K562 (cell line): ENCODE measurements around the gene MNDA. TPM values are rescaled to one million over a fixed set of nuclear protein-coding genes. Genes with fewer than 3 reads are reported as not detected.
A peak's percentile ranks its signal among the peaks of the same experiment; 100 is the strongest.

ENCODE experiments used
- ATAC-seq: fragments of 200-7000 bp; cut with Tn5 transposase; 3 replicates; pipeline ENCODE4 v1.9.1; 2020; ENCODE audit warnings: moderate library complexity
- Bru-seq: library from RNA; stranded (reverse); fragments of 400-500 nt; gene quantifications from one replicate; lab custom pipeline; 2021; lab: Mats Ljungman, UMichigan
- BruChase-seq, 2 experiments: library from RNA; stranded (reverse); fragments of 400-500 nt; gene quantifications; one replicate each; lab custom pipeline; 2021; lab: Mats Ljungman, UMichigan
- BruUV-seq: library from RNA; stranded (reverse); fragments of 400-500 nt; replicated peaks from 2 replicates; lab custom pipeline; 2021; lab: Mats Ljungman, UMichigan
- CTCF ChIA-PET: fragments of 300-600 bp; formaldehyde crosslinking; extraction: SDS; loops from one replicate; lab custom pipeline; 2021; ENCODE audit warnings: low intra/inter-chr PET ratio; lab: Yijun Ruan, JAX
- POLR2A ChIA-PET: fragments of 300-600, 350-650 bp; sonication (Branson Sonifier 250); formaldehyde crosslinking; extraction: SDS; loops from one replicate; lab custom pipeline; 2021; ENCODE audit warnings: antibody characterized with exemption, inconsistent platforms; lab: Yijun Ruan, JAX
- DNase-seq, 4 experiments: peaks; one replicate each; pipeline versions ENCODE4 v3.0.0 to v3.0.0-alpha.2; 2011 to 2018; ENCODE audit warnings: low spot score in 3 of 4, mixed read lengths in 3 of 4; ENCODE audit errors: extremely low read depth in 1 of 4
- FAIRE-seq: peaks from 2 replicates; lab custom pipeline; 2011; peaks lifted over from hg19 to GRCh38; lab: Jason Lieb, UNC
- H2AFZ ChIP-seq: 2 replicates; pipeline ENCODE4 v1.6.0; 2011; ENCODE audit warnings: low read depth, low read length, control low read depth, inconsistent platforms
- H3K27ac ChIP-seq: fragments of 200-600 bp; 3 replicates; pipeline ENCODE4 v1.8.0; 2011; ENCODE audit warnings: low read depth, mild to moderate bottlenecking, control low read depth, inconsistent platforms, low read length, moderate library complexity, mixed read lengths; ENCODE audit errors: extremely low read depth
- H3K27me3 ChIP-seq, 2 experiments: fragments of 300-600 bp in 1 of 2; 2 replicates in 1 of 2; 3 replicates in 1 of 2; pipeline versions ENCODE4 v1.6.0 to v1.8.0; 2011; ENCODE audit warnings: inconsistent platforms in 2 of 2, low read length in 2 of 2, mild to moderate bottlenecking in 1 of 2, mixed read lengths in 1 of 2, moderate library complexity in 1 of 2; ENCODE audit not compliant: control insufficient read depth in 2 of 2, insufficient read depth in 2 of 2
- H3K36me3 ChIP-seq: fragments of 300-600 bp; 3 replicates; pipeline ENCODE4 v1.8.0; 2011; ENCODE audit warnings: mild to moderate bottlenecking, low read length, inconsistent platforms; ENCODE audit not compliant: control insufficient read depth, insufficient read depth
- H3K4me1 ChIP-seq, 2 experiments: fragments of 200-600 bp in 1 of 2; replicated peaks in 1 of 2; 2 replicates in 1 of 2; 3 replicates in 1 of 2; pipeline versions ENCODE4 v1.5.1 to v1.8.0; 2011; ENCODE audit warnings: inconsistent platforms in 2 of 2, low read length in 2 of 2, mild to moderate bottlenecking in 1 of 2, mixed read lengths in 1 of 2, moderate library complexity in 1 of 2; ENCODE audit not compliant: control insufficient read depth in 2 of 2, insufficient read depth in 2 of 2
- H3K4me2 ChIP-seq: 2 replicates; pipeline ENCODE4 v1.6.1; 2011; ENCODE audit warnings: low read length, control low read depth, inconsistent platforms, mixed read lengths; ENCODE audit not compliant: insufficient read depth
- H3K4me3 ChIP-seq: fragments of 200-600 bp; sonication (generic), shearing (Covaris generic); 2 replicates; pipeline ENCODE4 v1.5.1; 2016; ENCODE audit warnings: control low read depth, inconsistent platforms
- H3K79me2 ChIP-seq: fragments of 200-600 bp; 3 replicates; pipeline ENCODE4 v1.8.0; 2011; ENCODE audit warnings: low read length, inconsistent platforms; ENCODE audit not compliant: control insufficient read depth, insufficient read depth
- H3K9ac ChIP-seq, 2 experiments: 2 replicates each; pipeline versions ENCODE4 v1.6.0 to v1.6.1; 2011; ENCODE audit warnings: low read depth in 2 of 2, low read length in 2 of 2, control low read depth in 1 of 2, inconsistent platforms in 1 of 2, mild to moderate bottlenecking in 1 of 2, mixed read lengths in 1 of 2; ENCODE audit not compliant: insufficient read depth in 1 of 2
- H3K9me1 ChIP-seq: one replicate; pipeline ENCODE4 v1.6.0; 2011; ENCODE audit warnings: inconsistent platforms, mild to moderate bottlenecking, low read length, moderate library complexity; ENCODE audit not compliant: control insufficient read depth, insufficient read depth
- H3K9me3 ChIP-seq: replicated peaks from 2 replicates; pipeline ENCODE4 v1.5.1; 2011; ENCODE audit warnings: low read depth, low read length, inconsistent platforms; ENCODE audit not compliant: control insufficient read depth, insufficient read depth
- H4K20me1 ChIP-seq: replicated peaks from 2 replicates; pipeline ENCODE4 v1.6.1; 2011; ENCODE audit warnings: low read length, inconsistent platforms, mixed read lengths; ENCODE audit not compliant: control insufficient read depth, insufficient read depth
- ATF1 ChIP-seq, 2 experiments: fragments of 450-650 bp in 1 of 2; IDR thresholded peaks; 2 replicates each; pipeline ENCODE4 v1.6.1; 2016; ENCODE audit warnings: missing compliant biosample characterization in 1 of 2, missing genetic modification characterization in 1 of 2
- CEBPB ChIP-seq: fragments of 450-650 bp; IDR thresholded peaks from 2 replicates; pipeline ENCODE4 v1.6.1; 2016; ENCODE audit warnings: missing genetic modification characterization, missing compliant biosample characterization
- CHAMP1 ChIP-seq: fragments of 450-650 bp; IDR thresholded peaks from 2 replicates; pipeline ENCODE4 v1.6.1; 2016; ENCODE audit warnings: mild to moderate bottlenecking
- COPS2 ChIP-seq: fragments of 450-650 bp; conservative IDR thresholded peaks from 2 replicates; pipeline ENCODE4 v1.6.1; 2016; ENCODE audit warnings: mild to moderate bottlenecking, moderate library complexity
- EHMT2 ChIP-seq: fragments of 450-650 bp; IDR thresholded peaks from 2 replicates; pipeline ENCODE4 v1.6.1; 2018; ENCODE audit warnings: antibody characterized with exemption
- FOXM1 ChIP-seq, 2 experiments: fragments of 450-650 bp in 1 of 2; sonication (generic) in 1 of 2; formaldehyde crosslinking in 1 of 2; IDR thresholded peaks; 2 replicates each; pipeline versions ENCODE4 v1.6.1 to v1.9.0; 2017 to 2022; ENCODE audit warnings: low read depth in 2 of 2, mild to moderate bottlenecking in 2 of 2, missing genetic modification reagents in 1 of 2, moderate library complexity in 1 of 2
- HMBOX1 ChIP-seq: sonication (generic); IDR thresholded peaks from 2 replicates; pipeline ENCODE4 v1.6.1; 2016
- SPI1 ChIP-seq: IDR thresholded peaks from 2 replicates; pipeline ENCODE4 v1.6.1; 2011; ENCODE audit warnings: low read depth, low read length, control low read depth, borderline replicate concordance
- ZNF146 ChIP-seq: IDR thresholded peaks from one replicate; pipeline ENCODE4 v1.6.1; 2018; ENCODE audit warnings: missing compliant biosample characterization; ENCODE audit not compliant: unreplicated experiment
- ZNF644 ChIP-seq: fragments of 200-800 bp; sonication (Bioruptor generic); IDR thresholded peaks from 2 replicates; pipeline ENCODE4 v1.6.1; 2016; ENCODE audit warnings: low read depth, missing genetic modification characterization, missing compliant biosample characterization
- ZNF785 ChIP-seq: fragments of 250-450 bp; sonication (Bioruptor Pico); IDR thresholded peaks from 2 replicates; pipeline ENCODE4 v1.4.0; 2020; ENCODE audit warnings: mild to moderate bottlenecking
- WGBS: fragments of 100-300 bp; shearing (Covaris generic); methylation state at CpG from one replicate; pipeline ENCODE4 v1.1.6; 2016; ENCODE audit warnings: low coverage, mixed read lengths; ENCODE audit not compliant: insufficient coverage; ENCODE audit errors: missing lambda C conversion rate; 5-methylcytosine and 5-hydroxymethylcytosine counted together
- in situ Hi-C: fragments of 300-500 bp; cut with MboI; formaldehyde crosslinking; loops from 4 replicates; pipeline ENCODE4 v1.15.0; 2018; ENCODE audit warnings: inconsistent platforms, mixed read lengths
- intact Hi-C: fragments of 100-400 bp; cut with micrococcal nuclease; formaldehyde crosslinking; loops from 2 replicates; pipeline ENCODE4 v1.14.2; 2022
- long read RNA-seq, 3 experiments: library from polyadenylated mRNA in 2 of 3; library from RNA in 1 of 3; unstranded in 2 of 3; stranded (forward) in 1 of 3; transcript quantifications; one replicate each; pipeline ENCODE4 v2.0.0, GENCODE V29; 2019 to 2022
- polyA minus RNA-seq, 3 experiments: library from RNA; depleted of rRNA, polyadenylated mRNA; stranded (reverse); fragments of >200 nt; gene quantifications; 2 replicates each; pipeline ENCODE4 v1.2.3, GENCODE V29; 2011
- polyA plus RNA-seq, 8 experiments: library from polyadenylated mRNA; depleted of rRNA in 4 of 8; stranded (reverse) in 5 of 8; unstranded in 3 of 8; fragments of >200 nt; fragmentation: Nextera tagmentation in 2 of 8; fragmentation: Illumina TruSeq in 1 of 8; extraction: Ambion mirVana in 2 of 8; extraction: Trizol in 1 of 8; gene quantifications; 2 replicates each; pipeline versions ENCODE4 v1.2.1 to v1.2.3, GENCODE V29; 2011 to 2014; ENCODE audit warnings: inconsistent platforms in 1 of 8, missing spikeins in 1 of 8
- total RNA-seq, 7 experiments: library from RNA; depleted of rRNA in 6 of 7; stranded (reverse); fragments of >200 nt in 6 of 7; fragmentation: Illumina TruSeq in 2 of 7; extraction: Trizol in 2 of 7; gene quantifications; 2 replicates each; pipeline versions ENCODE4 v1.2.1 to v1.2.3, GENCODE V29; 2011 to 2021; ENCODE audit warnings: low replicate concordance in 1 of 7

The MNDA gene
- total RNA-seq (2011; cell fraction: chromatin; rRNA removed; ENCODE audit: low replicate concordance), result not detected in 2 replicates
- not detected in 2 replicates for total RNA-seq (2011; cell fraction: nucleolus; rRNA removed)
- not detected in 2 replicates for total RNA-seq (2011; cell fraction: nucleoplasm; rRNA removed)
- total RNA-seq (2014; rRNA removed) (0.09 TPM in 1 of 2 replicates, not detected in the other), total RNA-seq (2014; rRNA removed; fragmentation: Illumina TruSeq; extraction: Trizol) (0.13 TPM in 1 of 2 replicates, not detected in the other), total RNA-seq (2015; rRNA removed; fragmentation: Illumina TruSeq; extraction: Trizol) (0.14 and 0.19 TPM in 2 replicates), total RNA-seq (2021) (not detected in 2 replicates), polyA plus RNA-seq (2011; rRNA removed) (0.07 TPM in 1 of 2 replicates, not detected in the other), polyA plus RNA-seq (2014; fragmentation: Illumina TruSeq; extraction: Trizol) (0.08 TPM in 1 of 2 replicates, not detected in the other), polyA plus RNA-seq (2014; fragmentation: Nextera tagmentation; extraction: Ambion mirVana) (under 1 TPM in 1 of 2 experiments, not detected in 1; 0.08 TPM), polyA plus RNA-seq (2014; rRNA removed) (not detected in 2 replicates), polyA minus RNA-seq (2011; rRNA and poly(A)+ RNA removed) (0.09 TPM in 1 of 2 replicates, not detected in the other), Bru-seq, nascent RNA (percentile 16 among the genes with signal in this experiment), BruChase-seq, experiment 1, labeled RNA remaining after a 2-hour chase (percentile 5 among the genes with signal in this experiment), BruChase-seq, experiment 2, labeled RNA remaining after a 6-hour chase (percentile 6 among the genes with signal in this experiment)
- not detected in 2 replicates for polyA plus RNA-seq (2011; cell fraction: cytosol; rRNA removed)
- polyA plus RNA-seq (2011; cell fraction: nucleus; rRNA removed), result not detected in 2 replicates
- 0.07 and 0.19 TPM in 2 replicates for polyA plus RNA-seq (2012)
- not detected in 2 replicates for polyA minus RNA-seq (2011; cell fraction: cytosol; rRNA and poly(A)+ RNA removed)
- polyA minus RNA-seq (2011; cell fraction: nucleus; rRNA and poly(A)+ RNA removed), result not detected in 2 replicates
- long read RNA-seq, experiment 1, result 0 reads
- long read RNA-seq, experiment 2, result 0 reads
- long read RNA-seq, experiment 3, result 0 reads

- Histone ChIP-seq H4K20me1 (no peaks in the 10 kb centered on the region), H3K79me2 (no peaks in the 10 kb centered on the region), H3K27me3 (no peaks in the 10 kb centered on the region), H3K4me1 (no peaks in the 10 kb centered on the region; a peak in 1 of 5 replicates), H3K9me3 (no peaks in the 10 kb centered on the region; the same call in 1 of the 2 replicates), H3K36me3 (no peaks in the 10 kb centered on the region), H3K4me2 (no peak within 1 kb of the TSS), H3K9me1 (no peaks in the 10 kb centered on the region), H3K27ac (no peak within 1 kb of the TSS), H3K4me3 (no peak within 1 kb of the TSS), H3K9ac (no peak within 1 kb of the TSS), H2AFZ (peak within 1 kb of the TSS; percentile 44; the same call in 1 of the 2 replicates)
- CTCF ChIA-PET, result no interaction called here
- 0 out of 3 replicates have a peak, but pooled peaks have one; percentile 35 for ATAC-seq
- in situ Hi-C loops (no loop called here), intact Hi-C loops (no loop called here)
- DNase-seq, result no peak
- BruUV-seq, result no TSS peak
- POLR2A ChIA-PET, result interaction anchor here (0.8 kb wide), 1 partner anchor 70 kb away, joined by 3 read pairs; no protein-coding TSS in a partner anchor
- FAIRE-seq, result no peak
- WGBS, result 59% methylated on average over 5 of the region's 5 CpGs
- TF ChIP-seq ZNF146 (CRISPR knock-in tag), result no peak
- no peak for TF ChIP-seq CHAMP1
- no peak for TF ChIP-seq ATF1 (CRISPR knock-in tag; IDR thresholded peaks at IDR 0.05)
- no peak for TF ChIP-seq ATF1 (tag; IDR thresholded peaks at IDR 0.05)
- TF ChIP-seq ZNF644, result no peak
- no peak for TF ChIP-seq HMBOX1
- no peak for TF ChIP-seq ZNF785
- TF ChIP-seq CEBPB (tag), result 0 out of 2 replicates have a peak, but pooled peaks have one; percentile 17
- TF ChIP-seq COPS2, result no peak
- TF ChIP-seq EHMT2, result no peak
- TF ChIP-seq SPI1, result peak; percentile 59; the same call in 1 of the 2 replicates
- TF ChIP-seq FOXM1 (IDR thresholded peaks at IDR 0.05; ENCODE audit: low read depth), result no peak
- no peak for TF ChIP-seq FOXM1 (CRISPR knock-in tag; IDR thresholded peaks at IDR 0.05; ENCODE audit: low read depth)
Observed at GRCh38 chr1:158830904-158831507, at the start of gene MNDA. MNDA (plus strand) TSS chr1:158831351; CDS start chr1:158842154, 10,803 bp downstream.
